Neural cell (in vitro differentiated cells): ENCODE data around the gene PLEKHG3. TPM values are rescaled to one million over a fixed set of nuclear protein-coding genes. Genes with fewer than 3 reads are reported as not detected.

Source experiments
- H2AFZ ChIP-seq: fragments of 200-600, 300-800 bp; sonication (generic), shearing (Covaris generic); 2 replicates; pipeline ENCODE4 v1.6.0; 2014; ENCODE audit warnings: low read depth, mild to moderate bottlenecking, antibody characterized with exemption, low read length, moderate library complexity
- H3F3A ChIP-seq: fragments of 200-600 bp; shearing (Covaris generic); 2 replicates; pipeline ENCODE4 v1.6.1; 2016; ENCODE audit warnings: mild to moderate bottlenecking, moderate library complexity, mixed read lengths, antibody characterized with exemption, low read length; ENCODE audit not compliant: insufficient read depth, poor library complexity, severe bottlenecking
- H3K27ac ChIP-seq: fragments of 200-600, 300-800 bp; sonication (generic), shearing (Covaris generic); 2 replicates; pipeline ENCODE4 v1.5.1; 2014; ENCODE audit warnings: mild to moderate bottlenecking, low read length, moderate library complexity
- H3K27me3 ChIP-seq: fragments of 300-800, 200-600 bp; sonication (generic), shearing (Covaris generic); 2 replicates; pipeline ENCODE4 v1.6.0; 2014; ENCODE audit warnings: mild to moderate bottlenecking, low read depth, low read length, moderate library complexity; ENCODE audit not compliant: insufficient read depth
- H3K36me3 ChIP-seq: fragments of 300-800, 200-600 bp; sonication (generic), shearing (Covaris generic); 2 replicates; pipeline ENCODE4 v1.5.1; 2014; ENCODE audit warnings: mild to moderate bottlenecking, antibody characterized with exemption, low read length, moderate library complexity; ENCODE audit not compliant: insufficient read depth
- H3K4me2 ChIP-seq: fragments of 300-800, 200-600 bp; sonication (generic), shearing (Covaris generic); 2 replicates; pipeline ENCODE4 v1.6.0; 2014; ENCODE audit warnings: mild to moderate bottlenecking, low read length
- H3K4me3 ChIP-seq: fragments of 300-800, 200-600 bp; sonication (generic), shearing (Covaris generic); 2 replicates; pipeline ENCODE4 v1.5.1; 2014; ENCODE audit warnings: mild to moderate bottlenecking, low read length, moderate library complexity
- H3K79me2 ChIP-seq: fragments of 200-600 bp; shearing (Covaris generic); replicated peaks from 2 replicates; pipeline ENCODE4 v1.6.0; 2014; ENCODE audit warnings: mild to moderate bottlenecking, low read length, moderate library complexity; ENCODE audit not compliant: insufficient read depth
- H3K9ac ChIP-seq: fragments of 300-800, 200-600 bp; sonication (generic), shearing (Covaris generic); 2 replicates; pipeline ENCODE4 v1.6.1; 2016; ENCODE audit warnings: mild to moderate bottlenecking, low read length, mixed read lengths
- H3K9me2 ChIP-seq: fragments of 200-600 bp; shearing (Covaris generic); 2 replicates; pipeline ENCODE4 v1.6.1; 2016; ENCODE audit warnings: mild to moderate bottlenecking, low read length, mixed read lengths; ENCODE audit not compliant: insufficient read depth
- H3K9me3 ChIP-seq: fragments of 200-600, 300-800 bp; sonication (generic), shearing (Covaris generic); 2 replicates; pipeline ENCODE4 v1.6.1; 2016; ENCODE audit warnings: mild to moderate bottlenecking, mixed run types, low read length, moderate library complexity, mixed read lengths
- H4K20me1 ChIP-seq: fragments of 200-600 bp; shearing (Covaris generic); 2 replicates; pipeline ENCODE4 v1.6.1; 2016; ENCODE audit warnings: mild to moderate bottlenecking, mixed run types; ENCODE audit not compliant: insufficient read depth
- CTCF ChIP-seq: fragments of 450-650 bp; IDR thresholded peaks from 2 replicates; pipeline ENCODE4 v1.5.1; 2014; ENCODE audit warnings: antibody characterized with exemption, mild to moderate bottlenecking, moderate library complexity; ENCODE audit not compliant: poor library complexity, severe bottlenecking
- EP300 ChIP-seq: fragments of 450-650 bp; conservative IDR thresholded peaks from 2 replicates; pipeline ENCODE4 v1.6.1; 2014; ENCODE audit warnings: antibody characterized with exemption, mild to moderate bottlenecking, moderate library complexity; ENCODE audit not compliant: poor library complexity, severe bottlenecking
- EZH2 ChIP-seq: fragments of 200-600, 300-800 bp; shearing (Covaris generic), sonication (generic); IDR thresholded peaks from 2 replicates; pipeline ENCODE4 v1.6.1; 2014; ENCODE audit warnings: antibody characterized with exemption, low read length, borderline replicate concordance, mild to moderate bottlenecking; ENCODE audit not compliant: insufficient read depth, poor library complexity, severe bottlenecking
- MXI1 ChIP-seq: fragments of 450-650 bp; conservative IDR thresholded peaks from 2 replicates; pipeline ENCODE4 v1.6.1; 2014; ENCODE audit warnings: antibody characterized with exemption, mild to moderate bottlenecking; ENCODE audit not compliant: poor library complexity, severe bottlenecking
- POLR2AphosphoS5 ChIP-seq: IDR thresholded peaks from 2 replicates; pipeline ENCODE4 v1.6.1; 2012
- RAD21 ChIP-seq: fragments of 450-650 bp; conservative IDR thresholded peaks from 2 replicates; pipeline ENCODE4 v1.6.1; 2014; ENCODE audit warnings: antibody characterized with exemption, mild to moderate bottlenecking, moderate library complexity
- REST ChIP-seq: IDR thresholded peaks from 2 replicates; pipeline ENCODE4 v1.6.1; 2012; ENCODE audit warnings: borderline replicate concordance
- SMC3 ChIP-seq: fragments of 450-650 bp; conservative IDR thresholded peaks from 2 replicates; pipeline ENCODE4 v1.6.1; 2014; ENCODE audit warnings: antibody characterized with exemption, mild to moderate bottlenecking, moderate library complexity; ENCODE audit not compliant: poor library complexity
- TAF1 ChIP-seq: IDR thresholded peaks from 2 replicates; pipeline ENCODE4 v1.6.1; 2012; ENCODE audit warnings: low read depth
- polyA plus RNA-seq: library from polyadenylated mRNA; depleted of rRNA; stranded (reverse); fragments of >200 nt; gene quantifications from 2 replicates; pipeline ENCODE4 v1.2.3, GENCODE V29; 2014

Gene PLEKHG3
- polyA plus RNA-seq, 1 donor from 2014 or later = 15.8 TPM

DNA sequence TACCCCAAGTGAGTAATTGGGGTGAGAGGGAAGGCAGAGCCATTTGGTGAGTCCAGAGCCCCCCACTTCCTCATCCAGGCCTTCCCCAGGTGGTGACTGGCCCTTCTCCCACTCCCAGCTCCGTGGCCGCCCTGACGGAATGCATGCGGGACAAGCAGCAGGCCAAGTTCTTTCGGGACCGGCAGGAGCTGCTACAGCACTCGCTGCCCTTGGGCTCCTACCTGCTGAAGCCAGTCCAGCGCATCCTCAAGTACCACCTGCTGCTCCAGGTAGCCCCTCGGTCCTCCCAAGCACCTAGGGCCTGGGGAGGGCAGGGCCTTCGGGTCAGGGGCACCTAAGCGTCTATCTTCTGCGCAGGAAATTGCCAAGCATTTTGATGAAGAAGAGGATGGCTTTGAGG is 26.5 kb downstream of the PLEKHG3 start:
- Histone ChIP-seq H3K9ac (no peak overlapping the region), H3K9me2 (no peaks in the 10 kb centered on the region), H3F3A (no peaks in the 10 kb centered on the region), H4K20me1 (no peaks in the 10 kb centered on the region), H3K9me3 (no peaks in the 10 kb centered on the region), H3K27ac (no peak overlapping the region), H3K4me2 (no peak overlapping the region), H3K4me3 (no peak overlapping the region), H2AFZ (no peak overlapping the region), H3K27me3 (no peaks in the 10 kb centered on the region), H3K36me3 (peaks cover 15% of the 10 kb centered on the region), H3K79me2 (no peaks in the 10 kb centered on the region)
- TF ChIP-seq SMC3 (no peak), RAD21 (no peak)

GRCh38 chr14:64731141-64731581 is 26.9 kb downstream of the PLEKHG3 start:
- peaks cover 15% of the 10 kb centered on the region for H3K36me3 ChIP-seq
- H3K4me3 ChIP-seq = no peak overlapping the region
- TF ChIP-seq POLR2AphosphoS5 (no peak), RAD21 (no peak), TAF1 (no peak)
- no peaks in the 10 kb centered on the region for H3K9me2 ChIP-seq
- H4K20me1 ChIP-seq = no peaks in the 10 kb centered on the region
- H2AFZ ChIP-seq = no peak overlapping the region
- H3K4me2 ChIP-seq = no peak overlapping the region
- H3K27me3 ChIP-seq = no peaks in the 10 kb centered on the region
- H3K9ac ChIP-seq = no peak overlapping the region
- H3K9me3 ChIP-seq = no peaks in the 10 kb centered on the region
- no peaks in the 10 kb centered on the region for H3K79me2 ChIP-seq
- no peaks in the 10 kb centered on the region for H3F3A ChIP-seq
- H3K27ac ChIP-seq = no peak overlapping the region

GRCh38 chr14:64732066-64732465 is 27.8 kb downstream of the PLEKHG3 start:
- no peaks in the 10 kb centered on the region for H4K20me1 ChIP-seq
- H3K36me3 ChIP-seq = peaks cover 15% of the 10 kb centered on the region
- H3F3A ChIP-seq = no peaks in the 10 kb centered on the region
- no peak overlapping the region for H2AFZ ChIP-seq
- H3K9me3 ChIP-seq = no peaks in the 10 kb centered on the region
- H3K9ac ChIP-seq = no peak overlapping the region
- no peaks in the 10 kb centered on the region for H3K27me3 ChIP-seq
- H3K9me2 ChIP-seq = no peaks in the 10 kb centered on the region
- no peak overlapping the region for H3K4me2 ChIP-seq
- no peak overlapping the region for H3K4me3 ChIP-seq
- no peak overlapping the region for H3K27ac ChIP-seq
- TF ChIP-seq MXI1 = no peak
- no peak for TF ChIP-seq POLR2AphosphoS5
- TF ChIP-seq RAD21 = no peak
- no peak for TF ChIP-seq EZH2
- TF ChIP-seq SMC3 = no peak
- no peaks in the 10 kb centered on the region for H3K79me2 ChIP-seq

GRCh38 chr14:64732536-64733120 is 28.4 kb downstream of the PLEKHG3 start:
- TF ChIP-seq MXI1 (no peak), EZH2 (no peak), TAF1 (no peak), EP300 (no peak), RAD21 (no peak), CTCF (no peak), REST (no peak)
- Histone ChIP-seq H3K36me3 (peaks cover 15% of the 10 kb centered on the region), H3K27ac (no peak overlapping the region)

More at GRCh38 chr14:64732536-64733120, 28.4 kb downstream of the PLEKHG3 start:
- no peak overlapping the region for H2AFZ ChIP-seq
- H3K79me2 ChIP-seq = no peaks in the 10 kb centered on the region
- H3K9me2 ChIP-seq = no peaks in the 10 kb centered on the region
- no peak overlapping the region for H3K9ac ChIP-seq
- H3K4me3 ChIP-seq = no peak overlapping the region
- no peaks in the 10 kb centered on the region for H4K20me1 ChIP-seq
- no peaks in the 10 kb centered on the region for H3K27me3 ChIP-seq
- no peaks in the 10 kb centered on the region for H3K9me3 ChIP-seq
- H3F3A ChIP-seq = no peaks in the 10 kb centered on the region
- no peak overlapping the region for H3K4me2 ChIP-seq
